Posterior cingulate gyrus (tissue), 11 donors: ENCODE data around the gene CLDN19.
"Not testable (repeated sequence)": the region's sequence is repeated elsewhere in the genome, so short reads cannot be mapped to it uniquely, and the experiment has no call there.

Source experiments
- DNase-seq, 10 donors: peaks; one replicate each; pipeline versions ENCODE4 v3.0.0 to v3.0.0-alpha.2; 2020 to 2021; ENCODE audit warnings: mixed read lengths in 3 of 10
- intact Hi-C: fragments of 100-400 bp; cut with DNase I; formaldehyde crosslinking; loops from one replicate; pipeline ENCODE4 v1.15.1; 2023

Gene CLDN19

GRCh38 chr1:42762269-42762668 lies 22.2 kb upstream of the CLDN19 start:
- no peak for DNase-seq
- intact Hi-C loops, result no loop called here

DNA sequence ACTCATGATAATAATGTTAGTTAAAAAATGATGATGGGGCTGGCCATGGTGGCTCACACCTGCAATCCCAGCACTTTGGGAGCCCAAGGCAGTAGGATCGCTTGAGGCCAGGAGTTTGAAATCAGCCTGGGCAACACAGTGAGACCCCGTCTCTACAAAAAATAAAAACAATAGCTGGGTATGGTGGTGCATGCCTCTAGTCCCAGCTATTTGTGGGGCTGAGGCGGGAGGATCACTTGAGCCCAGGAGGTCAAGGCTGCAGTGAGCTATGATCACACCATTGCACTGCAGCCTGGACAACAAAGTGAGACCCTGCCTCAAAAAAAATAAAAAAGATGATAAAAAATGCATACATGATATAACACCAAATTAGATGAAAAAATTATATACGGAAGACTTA lies 21.5 kb upstream of the CLDN19 start:
- DNase-seq, result no peak
- intact Hi-C loops, result no loop called here

- DNase-seq, result no peak
- intact Hi-C loops, result no loop called here
Observed at GRCh38 chr1:42759114-42759513, 19.1 kb upstream of the CLDN19 start.

DNA sequence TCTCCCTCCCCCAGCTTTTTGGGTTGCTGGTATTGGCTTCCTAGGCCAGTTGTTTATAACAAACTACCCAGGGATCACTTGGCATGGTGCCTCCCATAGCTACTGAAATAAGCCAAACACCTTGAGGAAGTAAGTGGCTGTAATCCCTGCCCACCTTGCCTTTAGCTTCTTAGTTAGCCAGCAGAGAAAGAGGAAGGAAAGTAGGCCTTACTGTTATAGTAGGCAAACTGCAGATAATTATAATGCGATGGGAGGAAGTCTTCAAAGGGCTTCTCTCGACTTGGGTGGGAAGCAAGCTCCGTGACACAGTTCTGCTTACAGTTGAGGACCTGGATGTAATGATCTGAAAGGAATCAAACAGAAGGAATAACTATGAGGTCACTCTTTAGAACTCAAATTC lies 18.6 kb upstream of the CLDN19 start:
- no peak for DNase-seq
- intact Hi-C loops, result no loop called here

DNA sequence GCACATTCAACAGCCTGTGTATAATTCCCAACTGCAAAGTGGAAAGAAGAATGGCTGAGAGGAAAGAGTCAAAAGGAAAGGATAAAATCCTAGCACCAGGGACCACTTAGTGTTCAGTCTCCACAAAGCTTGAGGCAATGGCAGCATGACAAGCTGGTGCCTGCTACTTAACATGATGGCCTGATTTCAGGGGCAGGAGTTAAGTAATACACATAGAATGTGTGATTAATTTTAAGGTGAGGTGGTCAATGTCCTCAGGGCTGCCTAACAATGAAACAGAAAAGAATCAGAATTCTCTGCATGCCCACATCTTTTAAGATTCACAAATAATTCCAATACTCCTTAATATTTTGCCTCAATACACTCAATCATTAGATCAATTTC lies 17.8 kb upstream of the CLDN19 start:
- no peak for DNase-seq
- intact Hi-C loops, result no loop called here

DNA sequence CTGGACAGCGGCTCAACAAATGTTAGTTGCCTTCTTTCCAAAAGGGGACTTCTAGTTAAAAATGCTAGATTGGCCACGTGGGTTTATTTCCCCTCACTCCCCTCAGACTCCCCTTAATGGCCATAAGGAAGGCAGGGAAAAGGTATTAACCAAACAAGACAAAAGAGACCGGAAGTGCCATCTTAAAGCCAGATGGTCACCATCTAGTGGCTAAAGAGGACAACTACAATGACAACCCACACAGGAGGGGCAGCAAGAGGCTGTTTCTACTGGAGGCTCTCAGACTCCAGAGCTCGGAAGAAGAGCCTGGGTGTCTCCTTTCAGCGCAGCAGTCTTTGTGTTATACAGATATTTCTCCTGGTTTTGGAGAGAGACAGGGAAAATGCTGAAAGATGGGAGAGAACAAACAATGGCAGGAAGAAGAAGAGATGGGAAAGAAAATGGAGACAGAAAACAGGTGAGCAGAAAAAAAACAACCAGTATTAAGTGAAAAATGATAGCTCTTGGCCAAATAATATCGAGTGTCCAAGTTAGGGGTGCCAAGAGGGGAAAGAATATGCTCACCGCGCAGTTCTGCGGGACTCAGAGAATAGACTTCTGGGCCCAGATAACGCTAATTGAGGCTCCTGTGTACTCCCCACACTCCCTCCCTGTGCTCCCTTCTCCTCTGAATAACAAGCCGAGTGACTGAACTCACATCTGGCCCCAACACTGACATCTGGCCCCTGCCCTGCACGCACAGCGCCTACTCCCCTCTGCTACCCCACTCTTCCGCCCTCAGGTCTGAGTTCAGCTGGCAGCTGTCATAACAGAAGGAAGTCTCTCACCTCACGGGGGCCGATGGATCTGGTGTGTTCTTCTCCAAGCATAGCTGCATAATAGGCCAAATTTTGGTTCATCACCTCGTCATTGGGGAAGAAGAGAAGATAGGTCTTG lies 17.2 kb upstream of the CLDN19 start:
- no peak for DNase-seq

GRCh38 chr1:42753070-42753469 lies 13.0 kb upstream of the CLDN19 start:
- intact Hi-C loops, result no loop called here
- no peak for DNase-seq

More for the DNA sequence above, 17.2 kb upstream of the CLDN19 start:
- intact Hi-C loops, result no loop called here

- intact Hi-C loops, result no loop called here
- no peak for DNase-seq
Observed at GRCh38 chr1:42752284-42752683, 12.2 kb upstream of the CLDN19 start.

DNA sequence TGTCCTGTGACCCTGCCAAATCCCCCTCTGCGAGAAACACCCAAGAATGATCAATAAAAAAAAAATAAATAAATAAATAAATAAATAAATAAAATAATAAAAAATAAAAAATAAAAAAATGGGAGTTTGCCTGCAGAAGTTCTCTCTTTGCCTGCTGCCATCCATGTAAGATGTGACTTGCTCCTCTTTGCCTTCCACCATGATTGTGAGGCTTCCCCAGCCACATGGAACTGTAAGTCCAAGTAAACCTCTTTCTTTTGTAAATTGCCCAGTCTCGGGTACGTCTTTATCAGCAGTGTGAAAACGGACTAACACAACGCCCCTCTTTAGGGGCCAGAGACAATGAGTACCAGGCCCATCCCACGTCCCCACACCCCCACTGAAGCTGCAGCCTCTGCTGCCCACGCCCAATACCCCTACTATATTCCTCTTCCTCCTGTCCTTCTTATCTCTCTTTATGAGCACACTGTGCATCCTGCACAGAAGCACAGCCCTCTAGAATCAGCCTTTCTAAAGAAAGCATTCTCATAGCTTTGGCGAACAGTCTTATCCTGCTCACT lies 11.6 kb upstream of the CLDN19 start:
- DNase-seq, intact Hi-C loops: not testable (repeated sequence)

DNA sequence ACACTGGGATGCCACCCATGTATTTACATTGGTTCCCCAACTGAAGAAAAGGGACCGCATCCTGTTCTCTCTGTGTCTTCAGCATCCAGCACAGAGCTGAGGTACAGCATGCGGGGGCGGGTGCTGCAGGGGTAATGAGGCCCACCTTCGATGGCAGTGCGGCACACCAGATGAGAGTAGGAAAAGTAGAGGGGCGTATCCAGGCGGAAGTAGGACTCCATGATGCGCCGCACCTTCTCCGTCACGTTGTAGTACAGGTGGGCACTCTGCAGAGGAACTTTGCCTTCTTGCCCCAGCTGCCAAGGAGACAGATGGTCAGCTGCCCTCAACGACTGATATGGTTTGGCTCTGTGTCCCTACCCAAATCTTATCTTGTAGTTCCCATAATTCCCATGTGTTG lies 10.0 kb upstream of the CLDN19 start:
- no peak for DNase-seq
- intact Hi-C loops, result no loop called here

- DNase-seq, result peak in 2 of 10 donors; percentile 30 to 55
- intact Hi-C loops, result loop anchor here (5.0 to 10.0 kb wide), 4 partner anchors 64 to 601 kb away; partner anchors contain the start of gene YBX1
Observed at GRCh38 chr1:42748461-42749410, 8.7 kb upstream of the CLDN19 start.

GRCh38 chr1:42748021-42748420 lies 8.0 kb upstream of the CLDN19 start:
- no peak for DNase-seq
- intact Hi-C loops, result loop anchor here (5.0 to 10.0 kb wide), 4 partner anchors 63 to 601 kb away; partner anchors contain the start of gene YBX1

DNA sequence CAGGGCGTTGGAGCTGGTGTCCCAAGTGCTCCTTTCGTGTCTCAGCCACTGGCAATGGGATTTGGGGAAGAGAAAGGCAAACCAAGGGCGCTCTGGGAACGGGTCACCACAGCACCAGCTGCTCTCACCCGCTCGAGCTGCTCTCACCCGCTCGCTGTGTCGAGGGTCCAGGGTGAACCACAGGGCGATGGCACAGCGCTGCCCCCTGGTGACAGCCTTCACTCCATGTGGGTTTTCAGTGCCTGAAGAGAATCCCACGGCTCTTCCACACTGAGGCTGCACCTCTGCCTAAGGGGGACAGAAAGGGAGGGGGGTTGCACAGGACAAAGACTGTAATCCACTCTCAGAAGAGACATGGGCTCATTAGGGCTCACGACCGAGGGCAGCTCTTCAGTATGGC lies 7.1 kb upstream of the CLDN19 start:
- peak in 9 of 10 donors; percentile 45 to 92 (median 56) for DNase-seq
- intact Hi-C loops, result loop anchor here (5.0 to 10.0 kb wide), 4 partner anchors 62 to 600 kb away; partner anchors contain the start of gene YBX1

DNA sequence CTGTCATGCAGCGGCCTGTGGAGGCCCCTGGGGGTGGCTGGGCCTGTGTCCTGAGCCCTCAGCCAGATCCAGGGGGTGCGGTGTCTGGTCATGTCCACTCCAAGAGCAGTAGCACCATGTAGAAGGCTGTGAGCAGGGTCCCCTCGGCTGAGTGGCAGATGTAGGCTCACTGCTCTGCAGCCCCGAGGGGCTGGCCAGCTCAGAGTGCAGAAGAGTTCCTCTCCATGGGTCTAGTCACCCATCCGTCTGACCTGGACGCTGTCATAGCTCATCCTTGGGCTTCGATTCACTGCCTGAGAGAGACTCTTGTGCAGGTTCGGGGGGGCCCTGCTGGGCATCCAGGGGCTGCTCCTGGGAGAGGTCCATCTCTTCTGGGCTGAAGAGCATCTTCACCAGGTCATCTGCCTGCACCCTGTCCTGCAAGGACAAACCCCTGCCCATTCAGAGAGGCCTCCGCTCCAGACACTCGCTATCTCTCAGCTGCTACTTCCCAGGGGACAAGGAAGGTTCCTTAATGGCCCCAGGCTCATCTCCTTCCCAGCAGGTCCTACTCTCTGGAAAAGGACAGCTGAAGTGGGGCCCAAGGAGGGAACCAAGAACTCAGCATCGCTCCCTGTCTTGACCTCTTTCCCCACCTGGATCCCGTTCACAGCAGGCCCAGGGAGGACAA lies 6.5 kb upstream of the CLDN19 start:
- intact Hi-C loops, result loop anchor here (5.0 to 10.0 kb wide), 4 partner anchors 62 to 599 kb away; partner anchors contain the start of gene YBX1
- peak in 2 of 10 donors; percentile 50 to 54 for DNase-seq

GRCh38 chr1:42745851-42746250 lies 5.8 kb upstream of the CLDN19 start:
- no peak for DNase-seq
- intact Hi-C loops, result loop anchor here (5.0 to 10.0 kb wide), 4 partner anchors 61 to 599 kb away; partner anchors contain the start of gene YBX1

GRCh38 chr1:42744148-42744413 lies 4.0 kb upstream of the CLDN19 start:
- intact Hi-C loops, result loop anchor here (10.0 kb wide), 2 partner anchors 59 to 399 kb away; partner anchors contain the start of gene YBX1
- DNase-seq, result no peak

GRCh38 chr1:42743317-42744147 lies 3.5 kb upstream of the CLDN19 start:
- DNase-seq, result peak in 2 of 10 donors; percentile 36 to 81
- intact Hi-C loops, result loop anchor here (10.0 kb wide), 2 partner anchors 59 to 399 kb away; partner anchors contain the start of gene YBX1

- intact Hi-C loops, result loop anchor here (10.0 kb wide), 2 partner anchors 58 to 398 kb away; partner anchors contain the start of gene YBX1
- DNase-seq, result peak in 1 of 10 donors; percentile 71
Observed at GRCh38 chr1:42742617-42743316, 2.7 kb upstream of the CLDN19 start.
